Measurements from ENCODE around the gene SGSH. TPM values are rescaled to one million over a fixed set of nuclear protein-coding genes. Genes with fewer than 3 reads are reported as not detected.

The SGSH gene
- total and polyA plus RNA-seq, 2 experiments from 2014 or later = 16.0 to 59.6 TPM

DNA sequence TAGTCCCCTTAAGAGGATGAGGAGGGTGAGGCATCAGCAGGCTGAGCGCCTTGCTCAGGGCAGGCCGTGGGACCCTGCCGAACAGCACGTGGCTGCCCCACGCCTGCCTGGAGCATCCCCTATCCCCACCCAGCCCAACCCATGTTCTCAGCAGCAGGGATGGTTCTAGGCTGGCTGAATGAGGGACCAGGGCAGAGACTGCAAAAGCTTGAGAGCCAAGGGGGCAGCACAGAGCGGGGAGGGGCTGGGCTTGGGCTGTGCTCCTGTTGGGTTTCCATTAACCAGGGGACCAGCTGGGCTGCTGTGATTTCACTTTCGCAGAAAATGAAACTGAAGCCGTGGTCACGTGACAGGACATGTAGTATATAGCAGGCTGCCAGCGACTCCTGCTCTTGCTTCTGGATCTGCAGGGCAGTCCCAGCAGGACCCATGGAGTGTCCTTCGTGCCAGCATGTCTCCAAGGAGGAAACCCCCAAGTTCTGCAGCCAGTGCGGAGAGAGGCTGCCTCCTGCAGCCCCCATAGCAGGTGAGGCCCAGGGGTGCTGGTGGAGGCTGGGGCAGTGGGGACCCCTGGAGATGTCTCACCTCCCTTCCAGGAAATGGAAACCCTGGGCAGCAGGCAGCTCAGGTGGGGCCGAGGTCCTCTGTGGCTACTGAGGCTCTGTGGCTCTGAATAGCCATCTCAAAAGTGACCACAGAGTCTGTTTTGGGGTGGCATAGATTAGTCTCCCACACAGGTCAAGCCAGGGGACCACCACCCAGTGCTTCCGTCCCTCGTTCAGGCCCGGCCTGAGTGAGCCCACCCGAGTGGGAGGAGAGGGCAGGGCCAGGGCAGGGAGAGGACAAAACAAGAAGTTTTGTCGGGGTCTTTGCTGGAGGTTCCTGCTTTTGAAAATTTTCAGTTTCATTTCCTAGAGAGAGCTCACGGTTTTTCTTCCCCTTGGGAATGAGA lies 43.4 kb upstream of the SGSH start:
- H3K9me2 ChIP-seq (replicated peaks; ENCODE audit: insufficient read depth) = no peaks in the 10 kb centered on the region
- DNase-seq (ENCODE audit: low spot score) = peak; percentile 90
- peaks cover 5% of the 10 kb centered on the region for H3K79me2 ChIP-seq
- H3K36me3 ChIP-seq (replicated peaks; ENCODE audit: insufficient read depth, low read depth) = no peaks in the 10 kb centered on the region
- H3K4me3 ChIP-seq = no peak overlapping the region
- H3K27me3 ChIP-seq = no peaks in the 10 kb centered on the region
- H3K4me2 ChIP-seq = peak overlapping the region; percentile 98
- TF ChIP-seq, protein P1, sequence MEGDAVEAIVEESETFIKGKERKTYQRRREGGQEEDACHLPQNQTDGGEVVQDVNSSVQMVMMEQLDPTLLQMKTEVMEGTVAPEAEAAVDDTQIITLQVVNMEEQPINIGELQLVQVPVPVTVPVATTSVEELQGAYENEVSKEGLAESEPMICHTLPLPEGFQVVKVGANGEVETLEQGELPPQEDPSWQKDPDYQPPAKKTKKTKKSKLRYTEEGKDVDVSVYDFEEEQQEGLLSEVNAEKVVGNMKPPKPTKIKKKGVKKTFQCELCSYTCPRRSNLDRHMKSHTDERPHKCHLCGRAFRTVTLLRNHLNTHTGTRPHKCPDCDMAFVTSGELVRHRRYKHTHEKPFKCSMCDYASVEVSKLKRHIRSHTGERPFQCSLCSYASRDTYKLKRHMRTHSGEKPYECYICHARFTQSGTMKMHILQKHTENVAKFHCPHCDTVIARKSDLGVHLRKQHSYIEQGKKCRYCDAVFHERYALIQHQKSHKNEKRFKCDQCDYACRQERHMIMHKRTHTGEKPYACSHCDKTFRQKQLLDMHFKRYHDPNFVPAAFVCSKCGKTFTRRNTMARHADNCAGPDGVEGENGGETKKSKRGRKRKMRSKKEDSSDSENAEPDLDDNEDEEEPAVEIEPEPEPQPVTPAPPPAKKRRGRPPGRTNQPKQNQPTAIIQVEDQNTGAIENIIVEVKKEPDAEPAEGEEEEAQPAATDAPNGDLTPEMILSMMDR (IDR thresholded peaks at IDR 0.05; ENCODE audit: poor library complexity) = peak; percentile 2
- TF ChIP-seq EZH2 (IDR thresholded peaks at IDR 0.05; ENCODE audit: borderline replicate concordance) (no peak), EZH2phosphoT487 (IDR thresholded peaks at IDR 0.05; ENCODE audit: low read depth, severe bottlenecking, unreplicated experiment) (no peak)
- H3K27ac ChIP-seq = peak overlapping the region; percentile 100
- no peak overlapping the region for H2AFZ ChIP-seq
- H3K4me1 ChIP-seq (ENCODE audit: insufficient read depth) = peaks cover 27% of the 10 kb centered on the region
- no peaks in the 10 kb centered on the region for H3K9me3 ChIP-seq (ENCODE audit: low read depth)
- whole genome bisulfite sequencing (ENCODE audit: low lambda C conversion rate, missing lambda C conversion rate) = 82% methylated on average over 18 of the region's 19 CpGs
- peaks cover 2% of the 10 kb centered on the region for H4K20me1 ChIP-seq (ENCODE audit: insufficient read depth, poor library complexity, severe bottlenecking)

DNA sequence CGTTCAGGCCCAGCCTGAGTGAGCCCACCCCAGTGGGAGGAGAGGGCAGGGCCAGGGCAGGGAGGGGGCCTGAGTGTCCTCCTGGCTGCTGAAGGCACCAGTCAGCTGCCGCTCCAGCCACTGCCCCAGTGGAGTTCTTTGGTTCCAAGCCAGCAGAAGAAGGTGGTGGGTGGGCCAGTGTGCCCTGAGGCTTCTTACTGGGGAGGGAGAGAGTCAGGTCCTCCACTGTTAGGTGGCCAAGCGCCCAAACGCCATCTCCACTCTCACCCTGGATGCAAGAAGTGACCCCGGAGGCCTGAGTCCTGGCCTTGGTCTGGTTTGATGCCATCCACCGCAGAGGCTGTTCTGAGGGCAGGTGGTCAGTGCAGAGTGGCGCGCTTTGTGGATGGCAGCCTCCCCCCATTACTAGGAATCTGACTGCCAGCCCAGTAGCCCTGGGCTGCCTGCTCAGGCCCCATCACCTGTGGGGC lies 42.7 kb upstream of the SGSH start:
- H3K4me2 ChIP-seq = peak overlapping the region; percentile 98
- H2AFZ ChIP-seq = no peak overlapping the region
- no peak overlapping the region for H3K4me3 ChIP-seq
- peak overlapping the region; percentile 100 for H3K27ac ChIP-seq
- no peaks in the 10 kb centered on the region for H3K27me3 ChIP-seq
- WGBS (ENCODE audit: low lambda C conversion rate, missing lambda C conversion rate) = 83% methylated on average over 8 of the region's 8 CpGs
- peaks cover 27% of the 10 kb centered on the region for H3K4me1 ChIP-seq (ENCODE audit: insufficient read depth)
- H3K36me3 ChIP-seq (replicated peaks; ENCODE audit: insufficient read depth, low read depth) = no peaks in the 10 kb centered on the region
- no peak for DNase-seq (ENCODE audit: low spot score)
- peaks cover 2% of the 10 kb centered on the region for H4K20me1 ChIP-seq (ENCODE audit: insufficient read depth, poor library complexity, severe bottlenecking)
- H3K79me2 ChIP-seq = peaks cover 5% of the 10 kb centered on the region
- no peaks in the 10 kb centered on the region for H3K9me3 ChIP-seq (ENCODE audit: low read depth)
- TF ChIP-seq, protein P1 (IDR thresholded peaks at IDR 0.05; ENCODE audit: poor library complexity) = no peak
- TF ChIP-seq EZH2 (IDR thresholded peaks at IDR 0.05; ENCODE audit: borderline replicate concordance) (no peak), EZH2phosphoT487 (IDR thresholded peaks at IDR 0.05; ENCODE audit: low read depth, severe bottlenecking, unreplicated experiment) (no peak)
- no peaks in the 10 kb centered on the region for H3K9me2 ChIP-seq (replicated peaks; ENCODE audit: insufficient read depth)

DNA sequence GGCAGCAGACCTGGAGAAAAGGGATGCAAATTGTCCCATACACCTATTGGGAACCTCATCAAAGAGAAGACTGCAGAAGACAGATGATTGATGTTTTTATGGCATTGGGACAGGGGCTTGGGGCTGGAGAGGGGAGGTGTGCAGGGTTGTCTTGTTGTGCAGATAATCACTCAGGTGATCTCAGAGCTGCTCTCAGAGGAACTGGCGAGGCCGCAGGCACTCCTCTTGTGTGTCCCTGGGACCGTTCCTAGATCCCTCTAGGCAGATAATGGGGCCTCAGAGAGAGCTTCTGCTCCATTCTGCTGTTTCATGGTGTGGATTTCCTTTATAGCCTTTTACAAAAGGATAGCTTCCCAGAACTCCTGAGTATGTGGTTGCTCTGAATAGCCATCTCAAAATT lies 42.2 kb upstream of the SGSH start:
- Histone ChIP-seq H3K27ac (peak overlapping the region; percentile 100), H4K20me1 (ENCODE audit: insufficient read depth, poor library complexity, severe bottlenecking) (peaks cover 2% of the 10 kb centered on the region), H3K4me3 (no peak overlapping the region), H2AFZ (no peak overlapping the region), H3K79me2 (peaks cover 5% of the 10 kb centered on the region), H3K4me1 (ENCODE audit: insufficient read depth) (peaks cover 27% of the 10 kb centered on the region), H3K9me2 (replicated peaks; ENCODE audit: insufficient read depth) (no peaks in the 10 kb centered on the region), H3K27me3 (no peaks in the 10 kb centered on the region), H3K4me2 (peak overlapping the region; percentile 98), H3K9me3 (ENCODE audit: low read depth) (no peaks in the 10 kb centered on the region), H3K36me3 (replicated peaks; ENCODE audit: insufficient read depth, low read depth) (no peaks in the 10 kb centered on the region)
- TF ChIP-seq EZH2phosphoT487 (IDR thresholded peaks at IDR 0.05; ENCODE audit: low read depth, severe bottlenecking, unreplicated experiment) = no peak
- no peak for TF ChIP-seq EZH2 (IDR thresholded peaks at IDR 0.05; ENCODE audit: borderline replicate concordance)
- TF ChIP-seq, protein P1 (IDR thresholded peaks at IDR 0.05; ENCODE audit: poor library complexity) = no peak
- WGBS (ENCODE audit: low lambda C conversion rate, missing lambda C conversion rate) = 48% methylated on average over 3 of the region's 3 CpGs
- DNase-seq (ENCODE audit: low spot score) = no peak

All from hepatocyte (in vitro differentiated cells).